ENCODE results near the gene DDX41. TPM values are rescaled to one million over a fixed set of nuclear protein-coding genes. Genes with fewer than 3 reads are reported as not detected.

The DDX41 gene
- total and polyA plus RNA-seq, 2 donors (not counting 3 experiments of a cell fraction or from before 2014, with no cell fraction given): 103 to 118 TPM

DNA sequence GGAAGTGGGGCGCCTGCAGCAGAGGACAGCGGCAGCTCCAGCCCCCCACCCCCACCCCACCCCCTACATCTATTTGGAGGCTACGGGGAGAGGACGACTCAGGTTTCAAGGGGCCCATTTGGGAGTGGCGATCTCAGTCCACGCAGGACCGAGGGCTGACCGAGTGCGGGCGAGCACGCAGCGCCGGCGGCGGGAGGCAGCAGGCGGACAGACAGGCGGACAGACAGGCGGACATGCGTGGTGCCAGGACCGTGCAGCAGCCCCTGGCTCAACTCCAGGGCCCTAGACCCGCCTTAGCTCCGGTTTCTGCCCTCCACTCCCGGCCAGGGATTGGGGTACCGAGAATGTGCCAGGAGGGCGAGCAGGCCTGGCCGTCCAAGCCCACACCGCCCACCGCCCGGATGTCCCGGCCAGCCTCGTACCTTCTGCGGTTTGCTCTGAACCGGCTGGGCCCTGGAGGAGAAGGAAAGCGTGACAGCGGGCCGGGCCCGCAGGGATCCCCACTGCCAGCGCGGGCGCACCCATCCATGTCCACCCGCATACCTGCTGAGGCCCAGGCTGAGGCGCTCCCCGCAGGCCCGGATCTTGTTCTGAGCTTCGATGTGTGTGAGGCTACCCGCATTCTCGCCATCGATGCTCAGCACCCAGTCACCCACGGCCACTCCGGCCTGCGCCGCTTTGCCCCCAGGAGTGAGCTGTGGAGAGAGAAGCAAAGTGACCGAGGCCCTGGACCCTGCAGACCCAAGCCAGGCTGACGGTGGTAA lies 24.6 kb downstream of the DDX41 start:
- Histone ChIP-seq H3K4me2 (ENCODE audit: insufficient read depth, low read length) (no peak overlapping the region), H3K27ac (ENCODE audit: insufficient read depth, low read depth, low read length) (peak overlapping the region; percentile 93), H2AFZ (ENCODE audit: low read depth, low read length) (no peak overlapping the region), H4K20me1 (replicated peaks; ENCODE audit: control insufficient read depth, extremely low read depth, insufficient read depth, low read length) (no peaks in the 10 kb centered on the region), H3K9me1 (replicated peaks; ENCODE audit: control insufficient read depth, extremely low read depth, insufficient read depth, low read length) (no peaks in the 10 kb centered on the region), H3K9me3 (replicated peaks; ENCODE audit: control insufficient read depth, insufficient read depth, low read length) (no peaks in the 10 kb centered on the region), H3K36me3 (ENCODE audit: control insufficient read depth in 2 of 2, extremely low read depth in 1 of 2, insufficient read depth in 2 of 2, low read length in 2 of 2) (peaks cover 22 to 37% of the 10 kb centered on the region in 2 experiments), H3K4me3 (replicated peaks in 1 of 3; ENCODE audit: insufficient read depth in 1 of 3, low read depth in 1 of 3, low read length in 3 of 3) (no peak overlapping the region), H3K27me3 (ENCODE audit: control insufficient read depth in 2 of 2, insufficient read depth in 2 of 2, low read length in 2 of 2) (no peaks in the 10 kb centered on the region), H3K4me1 (ENCODE audit: control insufficient read depth, extremely low read depth, insufficient read depth, low read length) (peaks cover 50% of the 10 kb centered on the region), H3K79me2 (ENCODE audit: control insufficient read depth, insufficient read depth, low read length) (peaks cover 48% of the 10 kb centered on the region), H3K9ac (replicated peaks; ENCODE audit: extremely low read depth, insufficient read depth, low read length) (no peak overlapping the region)
- dilution Hi-C loops (cut with MboI; ENCODE audit: extremely low pct_ligation_motif_present, low sequenced_read_pairs) (no loop called here), intact Hi-C loops (cut with micrococcal nuclease) (loop anchor here (1.0 to 10.0 kb wide), 3 partner anchors 9 to 957 kb away; partner anchors contain the start of genes N4BP3 and RNF44)
- FAIRE-seq (no peak), DNase-seq (ENCODE audit: low read depth, low spot score) (no peak)
- POLR2A ChIA-PET: interaction anchor here (1.4 kb wide), 1 partner anchor 14 kb away, joined by 3 read pairs; no protein-coding TSS in a partner anchor
- TF ChIP-seq MAX (IDR thresholded peaks at IDR 0.05; ENCODE audit: insufficient read depth, insufficient read length): no peak
- TF ChIP-seq POLR2A (IDR thresholded peaks at IDR 0.05; ENCODE audit: low read depth, low read length): no peak
- no peak for TF ChIP-seq POLR2AphosphoS5 (IDR thresholded peaks at IDR 0.05; ENCODE audit: insufficient read depth, low read depth, low read length)
- TF ChIP-seq GATA2 (IDR thresholded peaks at IDR 0.05; ENCODE audit: insufficient read depth, insufficient read length, low read depth, low read length): no peak
- no peak for TF ChIP-seq EZH2 (IDR thresholded peaks at IDR 0.05; ENCODE audit: borderline replicate concordance, low read depth, low read length, severe bottlenecking)
- no peak for TF ChIP-seq JUN (IDR thresholded peaks at IDR 0.05; ENCODE audit: borderline replicate concordance, insufficient read depth, insufficient read length, low read depth)
- no peak for TF ChIP-seq MYC (IDR thresholded peaks at IDR 0.05; ENCODE audit: low read depth, low read length)
- no peak for TF ChIP-seq FOS (IDR thresholded peaks at IDR 0.05; ENCODE audit: borderline replicate concordance, insufficient read depth, low read length)
- TF ChIP-seq CTCF (IDR thresholded peaks at IDR 0.05; ENCODE audit: extremely low read depth in 1 of 2, insufficient read depth in 1 of 2, low read depth in 1 of 2, low read length in 2 of 2): no peak
- CTCF ChIA-PET: interaction anchor here (0.7 to 5.3 kb wide), 7 partner anchors 10 to 87 kb away, joined by 3 to 58 read pairs (median 4); partner anchors contain the start of gene DDX41
- no TSS peak for BruUV-seq (replicated peaks)

Measured in endothelial cell of umbilical vein (primary cell).